AG09309 (cell line): Measurements from ENCODE around the gene TNK2.

ENCODE experiments used
- DNase-seq: peaks from one replicate; pipeline ENCODE4 v3.0.0-alpha.2; 2010; ENCODE audit warnings: low read depth
- H3K4me3 ChIP-seq: 2 replicates; pipeline ENCODE4 v1.5.1; 2011; ENCODE audit warnings: mild to moderate bottlenecking, low read depth, low read length, moderate library complexity; ENCODE audit not compliant: control insufficient read depth
- CTCF ChIP-seq: IDR thresholded peaks from 2 replicates; pipeline ENCODE4 v1.5.1; 2011; ENCODE audit warnings: mild to moderate bottlenecking, low read depth, low read length, inconsistent platforms; ENCODE audit not compliant: insufficient read depth, control insufficient read depth; ENCODE audit errors: missing control alignments

Gene TNK2

GRCh38 chr3:195844671-195845218 is 63.6 kb downstream of the TNK2 start:
- TF ChIP-seq CTCF, result no peak
- no peak for DNase-seq

GRCh38 chr3:195839260-195840010 is 68.9 kb downstream of the TNK2 start:
- TF ChIP-seq CTCF, result no peak
- no peak overlapping the region for H3K4me3 ChIP-seq
- no peak for DNase-seq

More at GRCh38 chr3:195844671-195845218, 63.6 kb downstream of the TNK2 start:
- H3K4me3 ChIP-seq, result no peak overlapping the region

GRCh38 chr3:195838714-195839113 is 69.6 kb downstream of the TNK2 start:
- DNase-seq, result no peak
- TF ChIP-seq CTCF, result no peak
- no peak overlapping the region for H3K4me3 ChIP-seq

GRCh38 chr3:195836476-195837135 is 71.7 kb downstream of the TNK2 start:
- TF ChIP-seq CTCF, result no peak
- no peak overlapping the region for H3K4me3 ChIP-seq
- no peak for DNase-seq

- H3K4me3 ChIP-seq, result no peak overlapping the region
- DNase-seq, result no peak
- TF ChIP-seq CTCF, result no peak
Measured at GRCh38 chr3:195835791-195836190, 72.6 kb downstream of the TNK2 start.

GRCh38 chr3:195834675-195835583 is 73.4 kb downstream of the TNK2 start:
- no peak overlapping the region for H3K4me3 ChIP-seq
- no peak for DNase-seq
- no peak for TF ChIP-seq CTCF
